IPS-20b (cell line): ENCODE data around the gene PIP4K2A.

ENCODE experiments used
- H3K27ac ChIP-seq: one replicate; pipeline ENCODE4 v1.5.1; 2013; ENCODE audit warnings: low read length
- H3K27me3 ChIP-seq: 2 replicates; pipeline ENCODE4 v1.6.1; 2013; ENCODE audit warnings: mild to moderate bottlenecking, low read length, inconsistent platforms; ENCODE audit not compliant: insufficient read depth
- H3K36me3 ChIP-seq: 2 replicates; pipeline ENCODE4 v1.6.1; 2013; ENCODE audit warnings: low read depth, mild to moderate bottlenecking, inconsistent platforms, low read length, moderate library complexity; ENCODE audit not compliant: insufficient read depth
- H3K4me1 ChIP-seq: 2 replicates; pipeline ENCODE4 v1.6.1; 2013; ENCODE audit warnings: mild to moderate bottlenecking, control low read depth, inconsistent platforms, low read length, moderate library complexity; ENCODE audit not compliant: insufficient read depth
- H3K4me3 ChIP-seq: 2 replicates; pipeline ENCODE4 v1.5.1; 2013; ENCODE audit warnings: mild to moderate bottlenecking, low read length, inconsistent platforms
- H3K9ac ChIP-seq: 2 replicates; pipeline ENCODE4 v1.6.1; 2013; ENCODE audit warnings: low read depth, mild to moderate bottlenecking, inconsistent platforms, low read length, moderate library complexity
- H3K9me3 ChIP-seq: 2 replicates; pipeline ENCODE4 v1.6.1; 2013; ENCODE audit warnings: mild to moderate bottlenecking, low read depth, low read length, inconsistent platforms; ENCODE audit not compliant: insufficient read depth

The PIP4K2A gene

DNA sequence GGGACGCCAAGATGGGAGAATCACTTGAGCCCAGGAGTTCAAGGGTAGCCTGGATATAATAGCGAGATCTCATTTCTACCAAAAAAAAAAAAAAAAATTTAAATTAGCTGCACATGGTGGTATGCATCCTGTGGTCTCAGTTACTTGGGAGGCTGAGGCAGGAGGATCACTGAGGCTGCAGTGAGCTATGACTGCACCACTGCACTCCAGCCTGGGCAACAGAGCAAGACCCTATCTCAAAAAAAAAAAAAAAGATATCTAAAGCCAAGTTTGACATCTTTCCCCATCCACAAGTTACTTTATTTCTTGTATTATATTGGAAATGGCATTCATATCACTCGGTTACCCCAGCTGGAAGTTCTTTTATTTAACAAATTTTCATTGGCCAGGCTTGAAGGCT lies 3.4 kb upstream of the PIP4K2A start:
- Histone ChIP-seq H3K4me1 (peaks cover 4% of the 10 kb centered on the region; the same call in 1 of the 2 replicates), H3K4me3 (no peak overlapping the region), H3K27me3 (peaks cover 20% of the 10 kb centered on the region), H3K36me3 (no peaks in the 10 kb centered on the region), H3K9me3 (no peaks in the 10 kb centered on the region), H3K27ac (no peak overlapping the region), H3K9ac (no peak overlapping the region)

- peaks cover 9% of the 10 kb centered on the region; the same call in 1 of the 2 replicates for H3K4me1 ChIP-seq
- no peak overlapping the region for H3K4me3 ChIP-seq
- no peaks in the 10 kb centered on the region for H3K9me3 ChIP-seq
- H3K9ac ChIP-seq: no peak overlapping the region
- no peaks in the 10 kb centered on the region for H3K36me3 ChIP-seq
- H3K27ac ChIP-seq: no peak overlapping the region
- H3K27me3 ChIP-seq: peaks cover 27% of the 10 kb centered on the region
Observed at GRCh38 chr10:22716943-22717342, 2.6 kb upstream of the PIP4K2A start.

- Histone ChIP-seq H3K9me3 (no peaks in the 10 kb centered on the region), H3K27me3 (peaks cover 29% of the 10 kb centered on the region), H3K4me1 (peaks cover 13% of the 10 kb centered on the region; the same call in 1 of the 2 replicates), H3K9ac (no peak overlapping the region), H3K36me3 (no peaks in the 10 kb centered on the region), H3K4me3 (peak overlapping the region; percentile 65; the same call in 1 of the 2 replicates), H3K27ac (no peak overlapping the region)
Observed at GRCh38 chr10:22715290-22715625, 880 bp upstream of the PIP4K2A start.

GRCh38 chr10:22713853-22714478 lies 412 bp downstream of the PIP4K2A start:
- Histone ChIP-seq H3K4me1 (peaks cover 13% of the 10 kb centered on the region; the same call in 1 of the 2 replicates), H3K27me3 (peaks cover 29% of the 10 kb centered on the region), H3K4me3 (peak overlapping the region; percentile 88), H3K9me3 (no peaks in the 10 kb centered on the region), H3K36me3 (no peaks in the 10 kb centered on the region), H3K27ac (no peak overlapping the region), H3K9ac (peak overlapping the region; percentile 80; the same call in 1 of the 2 replicates)

GRCh38 chr10:22712956-22713852 lies 1.2 kb downstream of the PIP4K2A start:
- no peak overlapping the region for H3K27ac ChIP-seq
- H3K36me3 ChIP-seq: no peaks in the 10 kb centered on the region
- H3K9ac ChIP-seq: peak overlapping the region; percentile 50; the same call in 1 of the 2 replicates
- H3K4me1 ChIP-seq: peaks cover 13% of the 10 kb centered on the region; the same call in 1 of the 2 replicates
- peaks cover 29% of the 10 kb centered on the region for H3K27me3 ChIP-seq
- peak overlapping the region; percentile 88 for H3K4me3 ChIP-seq
- H3K9me3 ChIP-seq: no peaks in the 10 kb centered on the region

GRCh38 chr10:22712211-22712955 lies 2.0 kb downstream of the PIP4K2A start:
- peak overlapping the region; percentile 88 for H3K4me3 ChIP-seq
- peaks cover 29% of the 10 kb centered on the region for H3K27me3 ChIP-seq
- no peaks in the 10 kb centered on the region for H3K36me3 ChIP-seq
- no peaks in the 10 kb centered on the region for H3K9me3 ChIP-seq
- no peak overlapping the region for H3K27ac ChIP-seq
- H3K4me1 ChIP-seq: peaks cover 13% of the 10 kb centered on the region; the same call in 1 of the 2 replicates
- peak overlapping the region; percentile 50; the same call in 1 of the 2 replicates for H3K9ac ChIP-seq

DNA sequence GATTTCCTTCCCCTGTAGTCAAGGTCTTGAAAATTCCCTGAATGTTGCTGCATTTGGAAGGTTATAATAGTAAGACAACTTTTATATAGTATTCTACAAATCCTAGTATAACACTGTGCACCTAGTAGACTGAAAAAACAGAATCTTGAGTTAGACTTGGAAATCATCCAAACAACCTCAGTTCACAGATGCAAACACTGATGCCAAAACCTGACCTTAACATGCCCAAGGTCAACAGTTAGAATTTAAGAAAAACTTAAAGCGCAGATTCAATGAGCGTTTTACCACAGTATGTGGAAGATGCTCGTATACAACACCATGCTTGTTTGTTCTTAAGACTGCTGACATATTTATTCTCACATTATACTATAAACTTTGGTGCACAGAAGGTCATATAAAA lies 3.0 kb downstream of the PIP4K2A start:
- H3K27ac ChIP-seq: no peak overlapping the region
- no peaks in the 10 kb centered on the region for H3K36me3 ChIP-seq
- no peaks in the 10 kb centered on the region for H3K9me3 ChIP-seq
- peaks cover 29% of the 10 kb centered on the region for H3K27me3 ChIP-seq
- H3K9ac ChIP-seq: no peak overlapping the region
- H3K4me1 ChIP-seq: peaks cover 13% of the 10 kb centered on the region; the same call in 1 of the 2 replicates
- no peak overlapping the region for H3K4me3 ChIP-seq

GRCh38 chr10:22710139-22710745 lies 4.1 kb downstream of the PIP4K2A start:
- Histone ChIP-seq H3K9me3 (no peaks in the 10 kb centered on the region), H3K36me3 (no peaks in the 10 kb centered on the region), H3K9ac (no peak overlapping the region), H3K4me3 (no peak overlapping the region), H3K27ac (no peak overlapping the region), H3K27me3 (peaks cover 18% of the 10 kb centered on the region), H3K4me1 (peaks cover 13% of the 10 kb centered on the region; the same call in 1 of the 2 replicates)

- peaks cover 13% of the 10 kb centered on the region; the same call in 1 of the 2 replicates for H3K4me1 ChIP-seq
- no peaks in the 10 kb centered on the region for H3K9me3 ChIP-seq
- no peak overlapping the region for H3K9ac ChIP-seq
- no peaks in the 10 kb centered on the region for H3K36me3 ChIP-seq
- H3K27me3 ChIP-seq: peaks cover 12% of the 10 kb centered on the region
- H3K27ac ChIP-seq: no peak overlapping the region
- no peak overlapping the region for H3K4me3 ChIP-seq
Observed at GRCh38 chr10:22708772-22709171, 5.6 kb downstream of the PIP4K2A start.

GRCh38 chr10:22705527-22705926 lies 8.9 kb downstream of the PIP4K2A start:
- Histone ChIP-seq H3K4me1 (peaks cover 6% of the 10 kb centered on the region; the same call in 1 of the 2 replicates), H3K36me3 (no peaks in the 10 kb centered on the region), H3K9ac (no peak overlapping the region), H3K9me3 (no peaks in the 10 kb centered on the region), H3K27ac (no peak overlapping the region), H3K4me3 (no peak overlapping the region), H3K27me3 (no peaks in the 10 kb centered on the region)

- no peaks in the 10 kb centered on the region for H3K36me3 ChIP-seq
- H3K4me3 ChIP-seq: no peak overlapping the region
- H3K9ac ChIP-seq: no peak overlapping the region
- H3K27me3 ChIP-seq: no peaks in the 10 kb centered on the region
- no peak overlapping the region for H3K27ac ChIP-seq
- H3K9me3 ChIP-seq: no peaks in the 10 kb centered on the region
- H3K4me1 ChIP-seq: peaks cover 10% of the 10 kb centered on the region
Observed at GRCh38 chr10:22704942-22705341, 9.4 kb downstream of the PIP4K2A start.
